Measurements from ENCODE around the gene LSM3.

GRCh38 chr3:14162178-14162577 lies 16.4 kb upstream of the LSM3 start:
- TF ChIP-seq CBX2 (IDR thresholded peaks at IDR 0.05; ENCODE audit: insufficient read depth, low read length, poor library complexity, severe bottlenecking): no peak
- no peak for TF ChIP-seq CHD1 (IDR thresholded peaks at IDR 0.05; ENCODE audit: low read length)
- no peak for TF ChIP-seq KLF6 (CRISPR knock-in tag; IDR thresholded peaks at IDR 0.05; ENCODE audit: borderline replicate concordance)
- no peak for TF ChIP-seq NFIC (IDR thresholded peaks at IDR 0.05)
- TF ChIP-seq MAFK (IDR thresholded peaks at IDR 0.05; ENCODE audit: low read length): no peak
- no peak for TF ChIP-seq NCOR1 (IDR thresholded peaks at IDR 0.05)
- no peak for TF ChIP-seq USF2 (CRISPR knock-in tag; IDR thresholded peaks at IDR 0.05)

All from K562 (cell line).